ELR (cell line): ENCODE measurements around the gene CD2AP.
"Not testable (repeated sequence)": the region's sequence is repeated elsewhere in the genome, so short reads cannot be mapped to it uniquely, and the experiment has no call there.

Experiments used
- DNase-seq: peaks from one replicate; pipeline ENCODE4 v3.0.0-alpha.2; 2015; ENCODE audit warnings: low read depth

The CD2AP gene

DNA sequence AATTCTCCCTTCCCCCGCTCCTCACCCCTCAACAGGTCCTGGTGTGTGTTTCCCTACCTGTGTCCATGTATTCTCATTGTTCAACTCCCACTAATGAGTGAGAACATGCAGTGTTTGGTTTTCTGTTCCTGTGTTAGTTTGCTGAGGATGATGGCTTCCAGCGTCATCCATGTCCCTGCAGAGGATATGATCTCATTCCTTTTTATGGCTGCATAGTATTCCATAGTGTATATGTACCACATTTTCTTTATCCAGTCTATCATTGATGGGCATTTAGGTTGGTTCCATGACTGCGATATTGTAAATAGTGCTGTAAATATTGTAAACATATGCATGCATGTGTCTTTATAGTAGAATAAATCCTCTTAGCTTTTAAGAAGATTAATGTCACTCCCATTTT, 89.0 kb downstream of the CD2AP start:
- not testable (repeated sequence) for DNase-seq

DNA sequence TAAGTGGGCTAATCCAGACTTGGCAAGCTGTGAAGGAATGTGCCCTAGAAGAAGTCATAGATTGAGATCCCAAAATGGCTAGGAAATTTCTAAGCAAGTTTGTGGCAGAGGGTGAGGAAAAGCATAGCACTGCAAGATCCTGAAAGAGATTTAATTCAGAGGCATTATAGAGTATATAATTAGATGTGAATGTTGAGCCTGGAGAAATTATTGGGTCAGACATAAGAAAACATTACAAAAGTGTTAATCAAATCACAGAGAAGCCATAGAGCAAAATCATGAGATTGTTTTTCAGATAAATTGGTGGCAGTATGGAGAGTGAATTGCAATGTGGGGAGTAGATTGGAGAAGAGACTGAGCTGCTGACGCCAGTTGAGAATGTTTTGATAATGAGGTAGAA, 90.0 kb downstream of the CD2AP start:
- DNase-seq = no peak

DNA sequence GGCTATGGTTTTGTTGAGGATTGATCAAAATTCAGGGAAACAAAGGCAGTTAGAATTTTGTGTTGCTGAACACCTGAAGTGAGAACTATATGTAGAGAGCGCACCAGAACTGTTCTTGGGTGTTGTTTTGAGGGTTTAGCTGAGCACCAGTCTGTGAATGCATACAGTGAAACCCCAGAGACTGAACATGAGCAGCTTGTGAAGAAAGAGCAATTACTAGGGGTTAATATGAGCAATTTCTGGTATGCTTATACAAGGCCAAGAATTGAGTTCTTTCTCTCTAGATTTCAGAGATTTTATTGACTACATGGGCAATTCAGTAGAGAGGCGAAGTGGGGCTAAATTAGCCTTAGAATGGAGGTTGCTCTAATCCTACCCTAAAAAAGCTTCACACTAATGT, 93.9 kb downstream of the CD2AP start:
- DNase-seq = no peak

DNA sequence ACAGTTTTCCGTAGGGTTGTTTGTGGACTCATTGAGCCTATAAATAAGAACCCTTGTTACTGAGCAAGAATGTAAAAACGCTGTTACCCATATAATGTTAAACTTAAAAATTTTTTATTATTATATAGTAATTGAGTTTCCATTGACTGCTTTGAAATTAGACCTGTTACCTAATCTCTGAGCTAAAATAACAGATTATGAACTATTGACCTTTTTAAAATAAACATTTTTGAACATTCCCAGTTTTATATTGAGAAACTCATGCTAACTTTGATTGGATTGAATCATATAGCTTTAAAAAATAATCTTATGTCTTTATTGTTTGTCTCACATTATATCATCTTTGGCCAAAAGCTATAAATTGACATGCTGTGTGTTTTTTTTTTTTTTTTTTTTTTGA, 95.5 kb downstream of the CD2AP start:
- DNase-seq = no peak

DNA sequence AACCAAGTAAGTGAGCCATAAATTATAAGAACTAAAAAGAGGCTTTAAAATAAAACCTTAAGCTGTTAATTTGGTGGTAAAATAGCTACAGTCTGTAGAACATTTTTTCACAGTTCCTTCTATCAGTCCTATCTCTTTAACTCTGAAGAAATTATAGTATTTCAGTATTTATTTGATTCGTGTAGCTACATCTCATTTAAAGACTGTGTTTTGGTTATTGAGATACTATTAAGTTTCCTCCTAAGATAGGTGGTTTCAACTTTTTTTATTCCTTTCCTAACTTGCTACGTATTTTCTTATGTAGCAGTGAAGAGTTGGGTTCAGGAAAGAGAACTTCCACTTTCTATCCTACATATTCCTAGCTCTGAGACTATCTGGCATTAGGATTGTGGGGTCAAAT, 97.2 kb downstream of the CD2AP start:
- no peak for DNase-seq

DNA sequence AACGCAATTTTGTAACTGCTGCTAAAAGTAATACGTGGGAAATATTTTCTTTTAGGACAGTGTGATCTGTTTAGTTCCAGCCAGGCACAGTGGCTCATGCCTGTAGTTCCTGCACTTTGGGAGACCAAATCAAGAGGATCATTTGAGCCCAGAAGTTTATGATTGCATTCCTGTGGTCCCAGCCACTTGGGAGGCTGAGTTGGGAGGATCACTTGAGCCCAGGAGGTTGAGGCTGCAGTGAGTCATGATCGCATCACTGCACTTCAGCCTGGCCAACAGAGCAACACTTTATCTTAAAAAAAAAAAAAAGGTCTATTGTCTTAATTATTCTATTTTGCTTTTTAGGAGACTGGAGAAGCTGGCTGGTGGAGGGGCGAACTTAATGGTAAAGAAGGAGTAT, 101.5 kb downstream of the CD2AP start:
- DNase-seq = no peak

DNA sequence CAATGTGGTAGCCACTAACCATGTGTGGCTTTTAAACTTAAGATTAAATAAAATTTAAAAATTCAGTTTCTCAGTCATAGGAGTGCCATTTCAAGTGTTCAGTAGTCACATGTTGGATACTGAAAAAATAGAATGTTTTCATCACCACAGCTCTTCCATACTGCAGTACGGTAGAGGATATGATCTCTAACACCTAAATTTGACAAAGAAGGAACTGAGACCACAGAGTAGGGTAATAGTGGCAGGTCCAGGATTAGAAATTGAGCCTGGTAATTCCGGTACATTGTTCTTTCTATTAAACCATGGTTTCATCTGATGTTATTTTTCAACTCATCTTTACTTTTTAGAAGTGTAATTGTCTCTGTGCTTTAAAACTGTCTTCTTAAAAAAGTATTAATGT, 104.0 kb downstream of the CD2AP start:
- no peak for DNase-seq

DNA sequence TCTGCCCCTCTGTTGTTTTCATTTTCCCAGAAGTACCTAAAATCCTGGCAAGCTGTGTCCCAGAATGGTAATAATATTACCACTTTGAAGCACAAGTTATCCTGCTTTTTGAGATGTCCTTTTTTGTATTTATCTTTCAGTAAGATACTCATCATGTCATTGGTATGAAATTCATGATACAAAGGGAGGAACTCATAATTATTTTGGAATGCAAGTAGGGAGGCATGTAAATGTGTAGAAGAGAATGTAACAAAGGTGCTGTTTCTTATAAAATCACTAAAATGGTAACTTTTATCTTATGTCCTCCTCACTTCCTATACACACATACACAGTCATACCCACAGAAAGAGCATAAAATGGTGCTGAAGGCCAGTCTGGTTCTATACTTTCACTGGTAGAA, 109.9 kb downstream of the CD2AP start:
- peak; percentile 31 for DNase-seq

DNA sequence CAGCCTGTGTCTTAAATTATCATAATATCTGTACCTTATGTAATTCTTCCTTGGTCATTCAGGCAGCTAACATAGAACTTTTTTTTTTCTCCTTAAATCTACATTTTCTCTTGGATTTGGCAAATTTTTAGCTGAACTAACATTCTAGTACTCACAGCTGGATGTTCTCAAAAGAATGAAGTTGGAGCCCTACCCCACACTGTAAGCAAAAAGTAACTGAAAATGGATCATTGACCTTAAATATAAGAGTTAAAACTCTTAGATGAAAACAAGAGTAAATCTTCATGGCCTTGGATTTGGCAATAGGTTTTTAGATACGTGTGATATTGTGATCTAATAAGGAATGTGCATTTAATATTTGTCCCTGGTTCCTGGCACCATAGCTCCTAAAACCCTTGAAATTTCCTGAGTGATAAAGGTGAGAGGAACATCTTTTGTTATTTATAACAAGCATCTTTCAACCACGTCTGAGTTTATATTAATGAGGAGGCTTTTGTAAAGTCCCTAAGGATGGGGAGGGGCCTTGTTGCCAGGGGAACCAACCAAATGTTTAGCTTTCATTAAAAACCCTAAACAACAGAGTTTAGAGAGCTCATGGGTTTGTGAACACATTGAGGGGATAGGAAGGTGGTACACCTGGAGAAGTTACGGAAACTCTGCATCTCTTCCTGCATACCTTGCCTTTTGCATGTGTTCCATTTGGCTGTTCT, 114.7 kb downstream of the CD2AP start:
- no peak for DNase-seq

DNA sequence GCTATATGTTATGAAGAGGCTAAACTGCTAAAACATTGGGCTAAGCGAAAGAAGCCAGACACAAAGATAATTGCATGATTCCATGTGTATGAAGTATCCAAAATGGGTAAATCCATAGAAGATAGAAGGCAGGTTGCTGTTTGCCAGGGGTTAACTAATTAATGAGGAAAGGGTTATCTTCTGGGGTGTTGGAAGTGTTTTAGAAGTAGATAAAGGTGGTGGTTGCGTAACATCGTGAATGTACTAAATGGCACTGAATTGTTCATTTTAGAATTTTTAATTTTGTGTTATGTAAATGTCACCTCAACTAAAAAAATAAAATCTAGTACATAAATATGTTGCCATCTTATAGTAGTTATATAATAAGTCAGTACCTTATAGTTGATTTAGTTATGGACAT, 116.4 kb downstream of the CD2AP start:
- DNase-seq = no peak

DNA sequence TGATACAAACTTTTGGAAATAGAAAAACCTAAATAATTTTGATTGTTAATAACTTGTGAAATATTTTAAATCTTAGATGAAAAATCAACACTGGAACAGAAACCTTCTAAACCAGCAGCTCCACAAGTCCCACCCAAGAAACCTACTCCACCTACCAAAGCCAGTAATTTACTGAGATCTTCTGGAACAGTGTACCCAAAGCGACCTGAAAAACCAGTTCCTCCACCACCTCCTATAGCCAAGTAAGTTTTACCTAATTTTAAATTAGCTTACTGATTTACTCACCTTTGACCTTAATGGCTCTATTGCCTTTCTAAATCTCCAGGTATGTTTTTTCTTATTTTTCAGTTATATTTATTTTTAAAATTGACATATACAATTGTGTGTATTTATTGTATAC, 118.2 kb downstream of the CD2AP start:
- DNase-seq = no peak

DNA sequence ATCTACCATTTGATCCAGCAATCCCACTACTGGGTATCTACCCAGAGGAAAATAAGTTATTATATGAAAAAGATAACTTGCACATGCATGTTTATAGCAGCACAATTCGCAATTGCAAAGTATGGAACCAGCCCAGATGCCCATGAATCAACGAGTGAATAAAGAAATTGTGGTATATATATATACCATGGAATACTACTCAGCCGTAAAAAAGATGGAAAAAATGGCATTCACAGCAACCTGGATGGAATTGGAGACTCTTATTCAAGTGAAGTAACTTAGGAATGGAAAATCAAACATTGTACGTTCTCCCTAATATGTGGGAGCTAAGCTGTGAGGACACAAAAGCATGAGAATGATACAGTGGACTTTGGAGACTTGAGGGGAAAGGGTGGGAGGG, 120.8 kb downstream of the CD2AP start:
- no peak for DNase-seq

DNA sequence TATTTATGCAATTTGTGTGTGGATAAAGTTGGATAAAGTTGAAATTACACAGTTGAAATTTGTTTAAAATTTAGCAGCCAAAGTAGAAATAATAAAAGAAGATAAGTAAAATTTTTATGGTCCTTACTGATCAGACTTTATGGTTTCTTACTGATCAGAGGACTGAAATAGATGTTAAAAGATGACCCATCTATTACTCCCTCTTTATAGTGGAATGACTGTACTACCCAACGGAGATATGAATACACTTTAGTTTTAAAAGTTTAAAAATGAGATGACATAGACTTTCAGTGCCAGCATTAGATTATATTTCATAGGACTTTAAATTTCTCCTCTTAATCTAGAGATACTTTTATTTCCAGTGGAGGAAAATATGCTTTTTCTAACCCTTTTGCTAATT, 121.9 kb downstream of the CD2AP start:
- no peak for DNase-seq

DNA sequence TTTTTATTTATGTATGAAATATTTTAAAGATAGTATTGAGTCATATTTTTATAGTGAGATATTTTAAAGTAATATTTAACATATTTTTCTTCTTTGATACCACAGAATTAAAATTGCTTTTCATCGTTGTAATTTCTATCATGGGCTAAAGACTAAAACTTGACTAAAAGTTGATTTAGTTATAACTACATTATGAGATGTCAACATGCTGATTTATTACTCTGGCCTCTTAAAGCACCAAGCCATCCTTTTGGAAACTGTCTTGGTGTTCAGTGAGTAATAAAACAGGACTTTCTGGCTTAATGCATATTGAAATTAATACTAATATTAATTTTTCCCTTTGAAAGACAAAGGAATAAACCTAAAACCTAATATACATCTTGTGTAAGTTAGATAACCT, 125.6 kb downstream of the CD2AP start:
- DNase-seq = no peak

DNA sequence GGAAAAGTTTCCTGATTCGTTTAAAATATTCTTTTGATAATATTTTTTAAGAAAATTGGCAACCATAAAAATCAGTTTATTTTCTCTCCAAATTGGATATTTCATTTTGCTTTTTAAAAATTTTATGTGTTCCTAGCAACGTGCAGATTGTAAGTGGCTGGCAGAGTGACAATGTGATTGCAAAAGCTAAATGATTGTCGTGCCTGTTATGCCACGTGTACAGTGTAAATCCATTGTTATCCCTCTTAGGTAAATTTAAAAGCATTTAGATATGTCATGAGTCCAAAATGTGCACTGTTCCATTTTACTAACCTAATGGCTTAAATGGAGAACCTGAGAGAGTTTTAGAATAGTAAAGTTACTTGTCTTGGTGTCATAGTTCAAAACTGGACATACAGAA, 126.4 kb downstream of the CD2AP start:
- DNase-seq = no peak

DNA sequence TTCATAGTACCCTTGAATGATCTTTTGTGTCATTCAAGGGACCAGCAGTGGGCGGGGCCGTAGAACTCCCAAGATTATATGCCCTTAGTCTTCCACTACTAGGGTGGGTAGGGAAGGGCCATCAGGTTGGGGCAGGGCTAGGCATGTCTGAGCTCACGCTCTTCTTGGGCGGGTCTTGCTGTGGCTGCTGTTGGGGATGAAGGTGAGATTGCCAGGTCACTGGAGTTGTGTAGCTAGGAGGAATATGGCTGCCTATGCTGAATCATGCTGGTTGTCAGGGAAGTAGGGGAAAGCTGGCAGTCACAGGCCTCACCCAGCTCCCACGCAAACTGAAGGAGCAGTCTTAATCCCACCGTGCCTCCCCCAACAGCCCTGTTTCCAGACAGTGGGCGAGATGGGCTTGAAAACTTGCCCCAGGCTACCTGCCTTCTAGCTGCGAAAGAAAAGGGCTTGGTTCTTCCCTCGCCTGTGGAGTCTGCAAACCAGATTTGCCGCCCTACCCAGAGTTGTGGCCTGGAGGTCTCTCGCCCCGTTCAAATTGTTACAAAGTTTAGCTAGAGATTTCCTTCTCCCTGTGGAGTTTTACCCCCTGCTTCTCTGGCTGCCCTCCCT, 144.4 kb downstream of the CD2AP start:
- DNase-seq = no peak

DNA sequence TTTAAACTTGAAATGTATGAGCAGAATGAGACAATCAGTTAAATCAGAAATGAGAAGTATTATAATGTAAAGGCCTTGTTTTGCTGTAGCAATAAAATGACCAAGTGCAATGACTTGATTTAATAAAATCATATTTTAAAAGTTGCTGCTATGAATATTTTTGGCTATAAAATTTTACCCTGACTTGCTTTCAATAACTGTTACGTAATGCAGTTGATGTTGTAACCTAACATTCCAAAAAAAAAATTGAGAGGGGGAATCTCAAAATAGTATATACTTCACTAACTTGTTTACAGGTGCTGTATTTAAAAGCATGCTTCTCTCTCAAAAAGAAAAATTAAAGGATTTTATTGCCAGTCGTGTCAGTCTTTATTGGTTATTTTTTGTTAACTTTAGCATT, 149.2 kb downstream of the CD2AP start:
- DNase-seq = no peak

DNA sequence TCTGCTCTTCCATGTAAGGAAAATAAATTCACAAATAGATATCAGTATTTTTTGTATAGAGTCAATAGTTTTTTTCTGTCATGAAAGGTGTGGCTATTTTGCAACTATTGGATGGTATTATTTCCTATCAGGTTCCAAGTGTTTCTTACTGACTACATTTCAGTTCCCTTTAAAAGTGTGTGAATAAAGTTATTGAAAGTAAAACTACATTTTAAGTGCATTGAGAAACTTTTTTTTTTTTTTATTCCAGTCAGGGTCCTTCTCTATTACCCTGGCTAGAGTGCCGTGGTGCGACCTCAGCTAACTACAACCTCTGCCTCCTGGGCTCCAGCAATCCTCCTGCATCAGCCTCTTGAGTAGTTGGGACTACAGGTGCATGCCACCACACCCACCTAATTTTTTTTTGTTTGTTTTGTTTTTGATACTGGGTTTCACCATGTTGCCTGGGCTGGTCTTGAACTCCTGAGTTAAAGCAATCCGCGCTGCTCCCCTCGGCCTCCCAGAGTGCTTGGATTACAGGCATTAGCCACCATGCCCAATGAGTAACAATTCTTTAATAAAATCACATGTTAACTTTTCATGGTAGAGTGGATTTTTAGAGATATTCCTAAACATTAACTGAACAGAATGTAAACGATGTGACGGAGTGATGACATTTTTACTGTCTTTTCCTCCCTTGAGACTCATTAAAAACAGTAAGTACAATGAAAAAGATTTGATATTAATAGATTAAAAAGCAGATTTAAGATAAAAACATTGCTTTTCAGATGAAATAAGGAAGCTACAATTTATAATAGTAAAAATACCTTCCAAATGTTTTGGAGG, 151.1 kb downstream of the CD2AP start:
- no peak for DNase-seq

DNA sequence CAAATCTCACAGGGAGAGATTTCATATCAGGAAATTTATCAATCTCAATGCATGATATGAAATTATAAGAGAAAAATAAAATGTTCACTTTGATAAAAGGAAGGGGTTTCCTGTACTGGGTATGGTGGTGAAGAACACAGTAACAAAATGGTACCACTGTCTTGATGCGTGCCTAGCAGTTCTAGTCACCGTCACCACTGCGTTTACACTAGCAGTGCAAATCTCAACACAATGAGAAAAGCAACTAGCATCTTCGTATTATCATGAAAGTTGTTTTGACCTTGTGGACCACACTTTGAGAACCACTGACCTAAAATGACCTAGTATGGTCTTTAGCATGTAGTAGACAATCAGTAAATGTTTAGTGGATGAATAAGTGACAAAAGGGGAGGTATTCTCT, 152.4 kb downstream of the CD2AP start:
- DNase-seq = no peak

DNA sequence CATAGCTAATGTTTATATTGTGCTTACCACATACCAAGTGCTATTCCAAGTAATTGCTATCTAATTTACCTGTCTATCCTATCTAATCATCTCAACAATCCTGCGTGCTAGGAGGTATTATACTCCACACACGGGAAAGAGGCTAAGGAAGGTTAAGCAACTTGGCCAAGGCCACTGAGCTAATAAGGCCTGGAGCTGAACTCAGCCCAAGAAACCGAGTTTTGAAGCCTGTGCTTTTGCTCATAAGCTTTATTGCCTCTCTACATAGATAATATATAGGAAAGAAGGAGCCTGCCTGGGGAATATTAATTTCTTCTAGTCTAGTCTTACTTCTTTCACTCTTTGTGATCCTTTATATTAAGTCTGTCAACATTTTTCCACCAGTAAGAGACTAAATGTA, 153.0 kb downstream of the CD2AP start:
- no peak for DNase-seq

DNA sequence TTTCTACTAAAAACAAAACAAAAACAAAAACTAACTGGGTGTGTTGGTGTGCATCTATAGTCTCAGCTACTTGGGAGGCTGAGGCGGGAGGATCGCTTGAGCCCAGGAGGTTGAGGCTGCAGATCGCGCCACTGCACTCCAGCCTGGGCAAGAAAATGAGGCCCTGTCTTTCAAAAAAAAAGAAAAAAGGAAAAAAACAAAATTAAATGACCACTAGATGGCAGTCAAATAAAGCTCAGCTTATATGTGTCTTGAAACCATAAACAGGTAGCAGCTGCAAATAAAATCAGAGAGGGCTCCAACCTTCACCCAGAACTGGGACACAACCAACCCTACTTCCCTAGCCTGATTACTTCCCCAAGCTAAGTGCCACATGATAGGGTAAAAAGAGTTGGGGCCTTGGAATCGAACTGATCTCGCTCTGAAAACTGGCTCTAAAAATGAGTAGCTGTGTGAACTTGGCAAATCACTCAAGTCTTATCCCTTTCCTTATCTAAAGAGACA, 153.7 kb downstream of the CD2AP start:
- peak; percentile 65 for DNase-seq

DNA sequence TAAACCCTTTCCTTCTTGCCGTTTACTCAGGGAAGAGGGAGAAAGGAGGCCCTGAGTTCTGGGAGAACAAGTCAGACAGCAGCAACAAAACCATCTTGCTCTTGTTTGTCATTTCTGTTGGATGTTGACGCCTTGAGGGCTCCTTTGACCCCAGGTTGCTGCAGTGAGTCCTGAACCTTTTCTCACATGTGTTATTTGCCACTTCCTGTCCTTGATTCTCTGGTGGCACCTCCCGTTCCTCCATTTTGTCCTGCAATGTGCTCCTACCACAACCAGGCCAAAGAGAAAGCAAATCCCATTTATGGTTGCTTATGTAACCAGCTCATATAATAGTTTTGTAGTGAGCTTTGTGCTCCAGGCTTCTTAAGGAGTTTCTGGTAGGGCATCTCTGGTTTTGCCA, 154.2 kb downstream of the CD2AP start:
- DNase-seq = peak; percentile 8

DNA sequence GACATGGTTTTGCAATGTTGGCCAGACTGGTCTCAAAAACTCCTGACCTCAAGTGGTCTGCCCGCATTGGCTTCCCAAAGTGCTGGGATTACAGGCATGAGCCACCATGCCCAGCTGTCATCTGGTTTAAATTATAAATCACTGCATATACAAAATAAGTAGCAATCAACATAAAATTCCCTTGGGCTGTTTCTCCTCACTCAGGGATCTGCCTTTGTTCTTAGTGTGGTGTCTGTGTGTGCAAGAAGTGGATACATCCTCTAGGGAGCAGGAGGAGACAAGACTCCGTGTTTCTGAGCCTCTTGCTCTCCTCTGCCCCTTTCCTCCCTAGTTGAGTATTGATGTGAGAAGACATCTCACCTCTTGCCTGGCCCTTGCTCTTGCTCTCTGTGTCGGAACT, 155.6 kb downstream of the CD2AP start:
- peak; percentile 41 for DNase-seq
